ENCODE data around the gene ARHGAP28. TPM values are rescaled to one million over a fixed set of nuclear protein-coding genes. Genes with fewer than 3 reads are reported as not detected.

The ARHGAP28 gene
- polyA plus RNA-seq, 1 donor from 2014 or later = 9.8 TPM

DNA sequence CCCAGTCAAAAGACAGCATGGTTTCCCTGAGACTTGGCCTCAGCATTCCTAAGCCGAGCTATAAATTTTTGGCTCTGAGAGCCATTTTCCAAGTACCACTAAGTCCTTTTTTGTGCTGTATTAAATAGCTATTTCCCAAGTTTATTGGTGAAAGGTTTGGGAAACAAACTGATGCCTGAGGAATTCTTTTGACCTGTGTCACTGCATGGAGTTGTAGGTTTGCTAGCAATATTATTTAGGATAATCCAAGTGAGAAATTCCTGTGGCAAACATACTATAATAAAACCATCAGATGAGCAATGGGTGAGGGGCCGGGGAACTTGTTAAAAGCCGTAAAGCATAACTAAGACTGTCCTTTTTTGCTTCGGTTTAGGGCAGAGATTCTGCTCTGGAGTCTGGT is 28.4 kb downstream of the ARHGAP28 start:
- no peaks in the 10 kb centered on the region for H3F3A ChIP-seq (ENCODE audit: insufficient read depth, low read length, poor library complexity, severe bottlenecking)
- H3K27ac ChIP-seq (ENCODE audit: low read length) = no peak overlapping the region
- no peaks in the 10 kb centered on the region for H3K36me3 ChIP-seq (ENCODE audit: insufficient read depth, low read length)
- H4K20me1 ChIP-seq (ENCODE audit: insufficient read depth) = no peaks in the 10 kb centered on the region
- H3K79me2 ChIP-seq (replicated peaks; ENCODE audit: insufficient read depth, low read length) = no peaks in the 10 kb centered on the region
- H3K9me3 ChIP-seq (ENCODE audit: low read length) = no peaks in the 10 kb centered on the region
- H3K4me3 ChIP-seq (ENCODE audit: low read length) = no peak overlapping the region
- no peak overlapping the region for H3K4me2 ChIP-seq (ENCODE audit: low read length)
- no peak overlapping the region for H2AFZ ChIP-seq (ENCODE audit: low read depth, low read length)
- no peaks in the 10 kb centered on the region for H3K9me2 ChIP-seq (ENCODE audit: insufficient read depth, low read length)
- no peak overlapping the region for H3K9ac ChIP-seq (ENCODE audit: low read length)
- no peak for TF ChIP-seq EP300 (conservative IDR thresholded peaks at IDR 0.05; ENCODE audit: poor library complexity, severe bottlenecking)
- TF ChIP-seq, protein P1, sequence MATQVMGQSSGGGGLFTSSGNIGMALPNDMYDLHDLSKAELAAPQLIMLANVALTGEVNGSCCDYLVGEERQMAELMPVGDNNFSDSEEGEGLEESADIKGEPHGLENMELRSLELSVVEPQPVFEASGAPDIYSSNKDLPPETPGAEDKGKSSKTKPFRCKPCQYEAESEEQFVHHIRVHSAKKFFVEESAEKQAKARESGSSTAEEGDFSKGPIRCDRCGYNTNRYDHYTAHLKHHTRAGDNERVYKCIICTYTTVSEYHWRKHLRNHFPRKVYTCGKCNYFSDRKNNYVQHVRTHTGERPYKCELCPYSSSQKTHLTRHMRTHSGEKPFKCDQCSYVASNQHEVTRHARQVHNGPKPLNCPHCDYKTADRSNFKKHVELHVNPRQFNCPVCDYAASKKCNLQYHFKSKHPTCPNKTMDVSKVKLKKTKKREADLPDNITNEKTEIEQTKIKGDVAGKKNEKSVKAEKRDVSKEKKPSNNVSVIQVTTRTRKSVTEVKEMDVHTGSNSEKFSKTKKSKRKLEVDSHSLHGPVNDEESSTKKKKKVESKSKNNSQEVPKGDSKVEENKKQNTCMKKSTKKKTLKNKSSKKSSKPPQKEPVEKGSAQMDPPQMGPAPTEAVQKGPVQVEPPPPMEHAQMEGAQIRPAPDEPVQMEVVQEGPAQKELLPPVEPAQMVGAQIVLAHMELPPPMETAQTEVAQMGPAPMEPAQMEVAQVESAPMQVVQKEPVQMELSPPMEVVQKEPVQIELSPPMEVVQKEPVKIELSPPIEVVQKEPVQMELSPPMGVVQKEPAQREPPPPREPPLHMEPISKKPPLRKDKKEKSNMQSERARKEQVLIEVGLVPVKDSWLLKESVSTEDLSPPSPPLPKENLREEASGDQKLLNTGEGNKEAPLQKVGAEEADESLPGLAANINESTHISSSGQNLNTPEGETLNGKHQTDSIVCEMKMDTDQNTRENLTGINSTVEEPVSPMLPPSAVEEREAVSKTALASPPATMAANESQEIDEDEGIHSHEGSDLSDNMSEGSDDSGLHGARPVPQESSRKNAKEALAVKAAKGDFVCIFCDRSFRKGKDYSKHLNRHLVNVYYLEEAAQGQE (IDR thresholded peaks at IDR 0.05; ENCODE audit: borderline replicate concordance) = no peak
- TF ChIP-seq, protein P2, sequence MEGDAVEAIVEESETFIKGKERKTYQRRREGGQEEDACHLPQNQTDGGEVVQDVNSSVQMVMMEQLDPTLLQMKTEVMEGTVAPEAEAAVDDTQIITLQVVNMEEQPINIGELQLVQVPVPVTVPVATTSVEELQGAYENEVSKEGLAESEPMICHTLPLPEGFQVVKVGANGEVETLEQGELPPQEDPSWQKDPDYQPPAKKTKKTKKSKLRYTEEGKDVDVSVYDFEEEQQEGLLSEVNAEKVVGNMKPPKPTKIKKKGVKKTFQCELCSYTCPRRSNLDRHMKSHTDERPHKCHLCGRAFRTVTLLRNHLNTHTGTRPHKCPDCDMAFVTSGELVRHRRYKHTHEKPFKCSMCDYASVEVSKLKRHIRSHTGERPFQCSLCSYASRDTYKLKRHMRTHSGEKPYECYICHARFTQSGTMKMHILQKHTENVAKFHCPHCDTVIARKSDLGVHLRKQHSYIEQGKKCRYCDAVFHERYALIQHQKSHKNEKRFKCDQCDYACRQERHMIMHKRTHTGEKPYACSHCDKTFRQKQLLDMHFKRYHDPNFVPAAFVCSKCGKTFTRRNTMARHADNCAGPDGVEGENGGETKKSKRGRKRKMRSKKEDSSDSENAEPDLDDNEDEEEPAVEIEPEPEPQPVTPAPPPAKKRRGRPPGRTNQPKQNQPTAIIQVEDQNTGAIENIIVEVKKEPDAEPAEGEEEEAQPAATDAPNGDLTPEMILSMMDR (IDR thresholded peaks at IDR 0.05; ENCODE audit: poor library complexity, severe bottlenecking) = no peak
- TF ChIP-seq EZH2 (IDR thresholded peaks at IDR 0.05; ENCODE audit: borderline replicate concordance, insufficient read depth, low read length, poor library complexity, severe bottlenecking) = no peak
- TF ChIP-seq MXI1 (conservative IDR thresholded peaks at IDR 0.05; ENCODE audit: poor library complexity, severe bottlenecking) = no peak
- TF ChIP-seq SMC3 (conservative IDR thresholded peaks at IDR 0.05; ENCODE audit: poor library complexity) = no peak
- no peak for TF ChIP-seq RAD21 (conservative IDR thresholded peaks at IDR 0.05)
- no peak for TF ChIP-seq TAF1 (IDR thresholded peaks at IDR 0.05; ENCODE audit: low read depth)
- TF ChIP-seq POLR2AphosphoS5 (IDR thresholded peaks at IDR 0.05) = no peak
- H3K27me3 ChIP-seq (ENCODE audit: insufficient read depth, low read depth, low read length) = no peaks in the 10 kb centered on the region

DNA sequence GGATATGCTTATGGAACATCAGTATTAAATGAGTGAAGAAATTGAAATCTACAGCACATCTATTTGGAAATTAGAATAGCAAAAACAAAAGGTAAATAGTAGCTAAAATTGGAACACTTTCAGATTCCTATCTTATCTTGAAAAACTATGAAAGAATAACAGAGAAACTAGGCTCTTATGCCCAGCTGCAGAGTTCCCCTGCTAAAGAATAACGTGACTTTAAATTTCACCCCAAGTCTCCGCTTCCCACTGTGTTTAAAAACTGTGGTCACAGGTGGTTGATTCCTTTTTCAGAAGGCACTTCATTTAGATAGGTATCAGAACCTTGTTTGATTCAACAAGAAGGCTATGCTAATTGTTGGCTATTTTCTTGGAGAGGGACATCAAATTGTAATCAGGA is 30.1 kb downstream of the ARHGAP28 start:
- TF ChIP-seq RAD21 (conservative IDR thresholded peaks at IDR 0.05) (no peak), MXI1 (conservative IDR thresholded peaks at IDR 0.05; ENCODE audit: poor library complexity, severe bottlenecking) (no peak), TAF1 (IDR thresholded peaks at IDR 0.05; ENCODE audit: low read depth) (no peak), EP300 (conservative IDR thresholded peaks at IDR 0.05; ENCODE audit: poor library complexity, severe bottlenecking) (no peak), POLR2AphosphoS5 (IDR thresholded peaks at IDR 0.05) (no peak), SMC3 (conservative IDR thresholded peaks at IDR 0.05; ENCODE audit: poor library complexity) (no peak), EZH2 (IDR thresholded peaks at IDR 0.05; ENCODE audit: borderline replicate concordance, insufficient read depth, low read length, poor library complexity, severe bottlenecking) (no peak)
- TF ChIP-seq, protein P1 (IDR thresholded peaks at IDR 0.05; ENCODE audit: borderline replicate concordance) = no peak
- TF ChIP-seq, protein P2 (IDR thresholded peaks at IDR 0.05; ENCODE audit: poor library complexity, severe bottlenecking) = no peak
- H3K27me3 ChIP-seq (ENCODE audit: insufficient read depth, low read depth, low read length) = no peaks in the 10 kb centered on the region
- H3K4me2 ChIP-seq (ENCODE audit: low read length) = no peak overlapping the region
- H4K20me1 ChIP-seq (ENCODE audit: insufficient read depth) = no peaks in the 10 kb centered on the region
- H3K9me3 ChIP-seq (ENCODE audit: low read length) = no peaks in the 10 kb centered on the region
- no peaks in the 10 kb centered on the region for H3K9me2 ChIP-seq (ENCODE audit: insufficient read depth, low read length)
- H3K27ac ChIP-seq (ENCODE audit: low read length) = no peak overlapping the region
- no peak overlapping the region for H3K4me3 ChIP-seq (ENCODE audit: low read length)
- no peak overlapping the region for H2AFZ ChIP-seq (ENCODE audit: low read depth, low read length)
- no peak overlapping the region for H3K9ac ChIP-seq (ENCODE audit: low read length)
- H3F3A ChIP-seq (ENCODE audit: insufficient read depth, low read length, poor library complexity, severe bottlenecking) = no peaks in the 10 kb centered on the region
- no peaks in the 10 kb centered on the region for H3K36me3 ChIP-seq (ENCODE audit: insufficient read depth, low read length)
- H3K79me2 ChIP-seq (replicated peaks; ENCODE audit: insufficient read depth, low read length) = no peaks in the 10 kb centered on the region

Measured in neural cell (in vitro differentiated cells).